GDM1 (cell line): ENCODE measurements around the gene PPP1R3G.

Experiments used
- DNase-seq: peaks from one replicate; lab custom pipeline; 2025; lab: John Stamatoyannopoulos, UW

PPP1R3G gene

GRCh38 chr6:5094327-5094726 is 9.2 kb downstream of the PPP1R3G start:
- no peak for DNase-seq

GRCh38 chr6:5095236-5095635 is 10.1 kb downstream of the PPP1R3G start:
- no peak for DNase-seq

- DNase-seq, result no peak
Measured at GRCh38 chr6:5096482-5096881, 11.3 kb downstream of the PPP1R3G start.

GRCh38 chr6:5098501-5099270 is 13.5 kb downstream of the PPP1R3G start:
- no peak for DNase-seq

GRCh38 chr6:5099537-5099936 is 14.4 kb downstream of the PPP1R3G start:
- DNase-seq, result no peak

- no peak for DNase-seq
Measured at GRCh38 chr6:5100806-5101205, 15.7 kb downstream of the PPP1R3G start.

GRCh38 chr6:5102267-5102970 is 17.3 kb downstream of the PPP1R3G start:
- no peak for DNase-seq

- DNase-seq, result no peak
Measured at GRCh38 chr6:5103250-5103649, 18.1 kb downstream of the PPP1R3G start.

GRCh38 chr6:5104667-5105066 is 19.5 kb downstream of the PPP1R3G start:
- DNase-seq, result no peak

- no peak for DNase-seq
Measured at GRCh38 chr6:5105146-5105545, 20.0 kb downstream of the PPP1R3G start.

GRCh38 chr6:5107341-5107740 is 22.2 kb downstream of the PPP1R3G start:
- DNase-seq, result no peak

- DNase-seq, result no peak
Measured at GRCh38 chr6:5108068-5108467, 22.9 kb downstream of the PPP1R3G start.

GRCh38 chr6:5108536-5109150 is 23.5 kb downstream of the PPP1R3G start:
- no peak for DNase-seq

- no peak for DNase-seq
Measured at GRCh38 chr6:5109436-5109835, 24.3 kb downstream of the PPP1R3G start.

GRCh38 chr6:5110246-5110645 is 25.1 kb downstream of the PPP1R3G start:
- DNase-seq, result no peak

GRCh38 chr6:5111626-5112025 is 26.5 kb downstream of the PPP1R3G start:
- no peak for DNase-seq

- DNase-seq, result no peak
Measured at GRCh38 chr6:5112066-5112799, 27.1 kb downstream of the PPP1R3G start.

GRCh38 chr6:5113096-5113495 is 28.0 kb downstream of the PPP1R3G start:
- no peak for DNase-seq

- DNase-seq, result no peak
Measured at GRCh38 chr6:5115168-5115567, 30.0 kb downstream of the PPP1R3G start.

- no peak for DNase-seq
Measured at GRCh38 chr6:5116243-5116991, 31.3 kb downstream of the PPP1R3G start.

GRCh38 chr6:5119090-5119951 is 34.2 kb downstream of the PPP1R3G start:
- DNase-seq, result no peak
